Right lobe of liver (tissue), 4 donors: Measurements from ENCODE around the gene HOXA11.

Experiments used
- CTCF ChIP-seq, 4 donors: fragments of 200-600 bp in 3 of 4; fragments of 450-650 bp in 1 of 4; IDR thresholded peaks; one replicate each; pipeline versions ENCODE4 v1.5.1 to v1.8.0; 2016 to 2022; ENCODE audit warnings: antibody characterized with exemption in 4 of 4, mild to moderate bottlenecking in 2 of 4
- POLR2A ChIP-seq: fragments of 450-650 bp; IDR thresholded peaks from one replicate; pipeline ENCODE4 v1.6.1; 2017; ENCODE audit warnings: antibody characterized with exemption, mild to moderate bottlenecking
- donor health status: DM: no; HTN: no; CAD: no.
- donor health status: DM: no; HTN: no; CAD: no.
- donor health status: DM: no; HTN: yes; CAD: no.

- no peak for TF ChIP-seq CTCF (IDR thresholded peaks at IDR 0.05)
- TF ChIP-seq POLR2A = no peak
These were observed 8.4 kb upstream of the HOXA11 start for GRCh38 chr7:27193335-27194001.
